ENCODE results near the gene VWA8.

DNA sequence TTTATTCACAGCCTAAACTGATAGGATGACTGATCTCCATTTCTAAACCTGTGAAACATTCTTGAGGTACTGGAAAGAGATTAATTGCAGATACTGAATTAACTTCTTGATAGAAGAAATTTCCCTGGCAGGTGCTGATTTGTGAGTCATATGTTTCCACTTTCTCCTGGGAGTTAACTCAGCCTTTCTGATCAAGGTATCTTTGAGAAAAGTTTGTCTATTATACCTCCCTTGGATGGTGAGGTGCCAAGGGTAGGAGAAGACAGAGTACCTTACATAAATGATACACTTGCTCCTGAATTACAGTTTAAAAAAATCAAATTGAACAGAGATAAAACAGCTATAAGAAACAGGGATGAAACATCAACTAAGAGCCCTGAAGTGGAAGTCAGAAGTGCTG is 380.6 kb downstream of the VWA8 start:
- no peak for TF ChIP-seq REST (tag by site-specific recombination; IDR thresholded peaks at IDR 0.05)
- TF ChIP-seq, protein P1, sequence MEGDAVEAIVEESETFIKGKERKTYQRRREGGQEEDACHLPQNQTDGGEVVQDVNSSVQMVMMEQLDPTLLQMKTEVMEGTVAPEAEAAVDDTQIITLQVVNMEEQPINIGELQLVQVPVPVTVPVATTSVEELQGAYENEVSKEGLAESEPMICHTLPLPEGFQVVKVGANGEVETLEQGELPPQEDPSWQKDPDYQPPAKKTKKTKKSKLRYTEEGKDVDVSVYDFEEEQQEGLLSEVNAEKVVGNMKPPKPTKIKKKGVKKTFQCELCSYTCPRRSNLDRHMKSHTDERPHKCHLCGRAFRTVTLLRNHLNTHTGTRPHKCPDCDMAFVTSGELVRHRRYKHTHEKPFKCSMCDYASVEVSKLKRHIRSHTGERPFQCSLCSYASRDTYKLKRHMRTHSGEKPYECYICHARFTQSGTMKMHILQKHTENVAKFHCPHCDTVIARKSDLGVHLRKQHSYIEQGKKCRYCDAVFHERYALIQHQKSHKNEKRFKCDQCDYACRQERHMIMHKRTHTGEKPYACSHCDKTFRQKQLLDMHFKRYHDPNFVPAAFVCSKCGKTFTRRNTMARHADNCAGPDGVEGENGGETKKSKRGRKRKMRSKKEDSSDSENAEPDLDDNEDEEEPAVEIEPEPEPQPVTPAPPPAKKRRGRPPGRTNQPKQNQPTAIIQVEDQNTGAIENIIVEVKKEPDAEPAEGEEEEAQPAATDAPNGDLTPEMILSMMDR (tag by site-specific recombination; IDR thresholded peaks at IDR 0.05): no peak
- TF ChIP-seq, protein P2, sequence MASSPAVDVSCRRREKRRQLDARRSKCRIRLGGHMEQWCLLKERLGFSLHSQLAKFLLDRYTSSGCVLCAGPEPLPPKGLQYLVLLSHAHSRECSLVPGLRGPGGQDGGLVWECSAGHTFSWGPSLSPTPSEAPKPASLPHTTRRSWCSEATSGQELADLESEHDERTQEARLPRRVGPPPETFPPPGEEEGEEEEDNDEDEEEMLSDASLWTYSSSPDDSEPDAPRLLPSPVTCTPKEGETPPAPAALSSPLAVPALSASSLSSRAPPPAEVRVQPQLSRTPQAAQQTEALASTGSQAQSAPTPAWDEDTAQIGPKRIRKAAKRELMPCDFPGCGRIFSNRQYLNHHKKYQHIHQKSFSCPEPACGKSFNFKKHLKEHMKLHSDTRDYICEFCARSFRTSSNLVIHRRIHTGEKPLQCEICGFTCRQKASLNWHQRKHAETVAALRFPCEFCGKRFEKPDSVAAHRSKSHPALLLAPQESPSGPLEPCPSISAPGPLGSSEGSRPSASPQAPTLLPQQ (tag by site-specific recombination; IDR thresholded peaks at IDR 0.05): no peak
- no peak for TF ChIP-seq ZNF670 (tag by site-specific recombination; IDR thresholded peaks at IDR 0.05; ENCODE audit: low read depth)
- no peak for TF ChIP-seq ZNF23 (tag by site-specific recombination; IDR thresholded peaks at IDR 0.05; ENCODE audit: borderline replicate concordance)
- TF ChIP-seq ZNF561 (tag by site-specific recombination; IDR thresholded peaks at IDR 0.05; ENCODE audit: borderline replicate concordance): no peak
- no peak for TF ChIP-seq ZIC2 (tag by site-specific recombination; IDR thresholded peaks at IDR 0.05)
- TF ChIP-seq ZNF501 (tag by site-specific recombination; IDR thresholded peaks at IDR 0.05): no peak
- no peak for TF ChIP-seq ZNF350 (tag by site-specific recombination; IDR thresholded peaks at IDR 0.05)
- TF ChIP-seq, protein P3, sequence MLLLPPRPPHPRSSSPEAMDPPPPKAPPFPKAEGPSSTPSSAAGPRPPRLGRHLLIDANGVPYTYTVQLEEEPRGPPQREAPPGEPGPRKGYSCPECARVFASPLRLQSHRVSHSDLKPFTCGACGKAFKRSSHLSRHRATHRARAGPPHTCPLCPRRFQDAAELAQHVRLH (tag by site-specific recombination; IDR thresholded peaks at IDR 0.05): no peak
- no peak for TF ChIP-seq ZNF302 (tag by site-specific recombination; IDR thresholded peaks at IDR 0.05; ENCODE audit: low read depth)
- no peak for TF ChIP-seq ZSCAN30 (tag by site-specific recombination; IDR thresholded peaks at IDR 0.05)
- no peak for TF ChIP-seq ATF2 (tag by site-specific recombination; IDR thresholded peaks at IDR 0.05; ENCODE audit: low read depth)
